GM18858 (cell line): ENCODE results near the gene DLGAP1.
"Not testable (repeated sequence)": the region's sequence is repeated elsewhere in the genome, so short reads cannot be mapped to it uniquely, and the experiment has no call there.

Experiments
- ATAC-seq: cut with Tn5 transposase; IDR thresholded peaks from one replicate; pipeline ENCODE4 v1.9.1; 2021; ENCODE audit not compliant: unreplicated experiment

DLGAP1 gene

GRCh38 chr18:4293337-4293736 lies 161.8 kb downstream of the DLGAP1 start:
- ATAC-seq, result no peak

- no peak for ATAC-seq
Measured at GRCh38 chr18:4292696-4293095, 162.4 kb downstream of the DLGAP1 start.

GRCh38 chr18:4287340-4287739 lies 167.8 kb downstream of the DLGAP1 start:
- not testable (repeated sequence) for ATAC-seq

GRCh38 chr18:4286256-4286655 lies 168.9 kb downstream of the DLGAP1 start:
- no peak for ATAC-seq

- no peak for ATAC-seq
Measured at GRCh38 chr18:4285525-4285924, 169.6 kb downstream of the DLGAP1 start.

GRCh38 chr18:4284528-4284927 lies 170.6 kb downstream of the DLGAP1 start:
- no peak for ATAC-seq

- no peak for ATAC-seq
Measured at GRCh38 chr18:4283746-4284291, 171.3 kb downstream of the DLGAP1 start.

GRCh38 chr18:4282954-4283353 lies 172.2 kb downstream of the DLGAP1 start:
- no peak for ATAC-seq

GRCh38 chr18:4276953-4277585 lies 178.0 kb downstream of the DLGAP1 start:
- ATAC-seq, result peak; percentile 71

GRCh38 chr18:4271952-4272351 lies 183.2 kb downstream of the DLGAP1 start:
- no peak for ATAC-seq

- ATAC-seq, result no peak
Measured at GRCh38 chr18:4270988-4271387, 184.1 kb downstream of the DLGAP1 start.

GRCh38 chr18:4270016-4270415 lies 185.1 kb downstream of the DLGAP1 start:
- peak; percentile 45 for ATAC-seq

- no peak for ATAC-seq
Measured at GRCh38 chr18:4267641-4268040, 187.5 kb downstream of the DLGAP1 start.

GRCh38 chr18:4264347-4264791 lies 190.7 kb downstream of the DLGAP1 start:
- ATAC-seq, result no peak

- ATAC-seq, result no peak
Measured at GRCh38 chr18:4260107-4260506, 195.0 kb downstream of the DLGAP1 start.

- ATAC-seq, result no peak
Measured at GRCh38 chr18:4256766-4257417, 198.2 kb downstream of the DLGAP1 start.

GRCh38 chr18:4254840-4255239 lies 200.3 kb downstream of the DLGAP1 start:
- no peak for ATAC-seq

GRCh38 chr18:4252829-4253228 lies 202.3 kb downstream of the DLGAP1 start:
- no peak for ATAC-seq

- ATAC-seq, result no peak
Measured at GRCh38 chr18:4251873-4252272, 203.2 kb downstream of the DLGAP1 start.

- ATAC-seq, result no peak
Measured at GRCh38 chr18:4251206-4251605, 203.9 kb downstream of the DLGAP1 start.

- no peak for ATAC-seq
Measured at GRCh38 chr18:4250141-4250540, 205.0 kb downstream of the DLGAP1 start.

- no peak for ATAC-seq
Measured at GRCh38 chr18:4248686-4249085, 206.4 kb downstream of the DLGAP1 start.
